Measurements from ENCODE around the gene KRTAP5-1. TPM values are rescaled to one million over a fixed set of nuclear protein-coding genes. Genes with fewer than 3 reads are reported as not detected.

Gene KRTAP5-1
- polyA plus RNA-seq, 1 donor (not counting 4 experiments of a cell fraction or from before 2014, with no cell fraction given), result not detected

GRCh38 chr11:1632053-1632714 lies 47.1 kb upstream of the KRTAP5-1 start:
- Histone ChIP-seq H3K4me2 (ENCODE audit: control insufficient read depth, extremely low read depth, insufficient read depth, low read depth, low read length) (no peak overlapping the region), H3K9ac (ENCODE audit: control insufficient read depth, extremely low read depth, insufficient read depth, low read length) (no peak overlapping the region), H4K20me1 (ENCODE audit: control insufficient read depth, extremely low read depth, insufficient read depth, low read length) (no peaks in the 10 kb centered on the region), H3K4me3 (ENCODE audit: control insufficient read depth in 2 of 3, extremely low read depth in 1 of 3, insufficient read depth in 2 of 3, low read depth in 1 of 3, low read length in 3 of 3) (no peak overlapping the region), H3K9me3 (ENCODE audit: control insufficient read depth, low read depth, low read length) (no peaks in the 10 kb centered on the region), H3K4me1 (ENCODE audit: control insufficient read depth, extremely low read depth, insufficient read depth, low read length) (no peaks in the 10 kb centered on the region), H3K27ac (ENCODE audit: control insufficient read depth, insufficient read depth, low read length) (no peak overlapping the region), H2AFZ (ENCODE audit: control insufficient read depth, low read length) (no peak overlapping the region), H3K27me3 (ENCODE audit: control insufficient read depth, extremely low read depth, insufficient read depth, low read length) (peaks cover 15% of the 10 kb centered on the region), H3K9me1 (ENCODE audit: control insufficient read depth, extremely low read depth, insufficient read depth, low read length) (no peaks in the 10 kb centered on the region), H3K79me2 (ENCODE audit: control insufficient read depth, insufficient read depth, low read length) (no peaks in the 10 kb centered on the region), H3K36me3 (ENCODE audit: control insufficient read depth in 2 of 2, extremely low read depth in 1 of 2, insufficient read depth in 2 of 2, low read length in 2 of 2) (no peaks in the 10 kb centered on the region)
- dilution Hi-C loops (cut with MboI; ENCODE audit: extremely low pct_ligation_motif_present, low sequenced_read_pairs), result loop anchor here (10.0 kb wide), 1 partner anchor 97 kb away; no protein-coding TSS in a partner anchor
- no peak for TF ChIP-seq EZH2 (IDR thresholded peaks at IDR 0.05; ENCODE audit: low read length)
- TF ChIP-seq CTCF (optimal IDR thresholded peaks at IDR 0.05 in 1 of 3, IDR thresholded peaks at IDR 0.05 in 1 of 3, conservative IDR thresholded peaks at IDR 0.05 in 1 of 3; ENCODE audit: extremely low read depth in 1 of 3, insufficient read depth in 2 of 3, low read length in 3 of 3), result no peak
- DNase-seq (ENCODE audit: low read depth, low spot score) (no peak), FAIRE-seq (no peak)

GRCh38 chr11:1631066-1631568 lies 46.0 kb upstream of the KRTAP5-1 start:
- dilution Hi-C loops (cut with MboI; ENCODE audit: extremely low pct_ligation_motif_present, low sequenced_read_pairs), result loop anchor here (10.0 kb wide), 1 partner anchor 96 kb away; no protein-coding TSS in a partner anchor
- no peaks in the 10 kb centered on the region for H3K9me3 ChIP-seq (ENCODE audit: control insufficient read depth, low read depth, low read length)
- no peak overlapping the region for H3K4me3 ChIP-seq (ENCODE audit: control insufficient read depth in 2 of 3, extremely low read depth in 1 of 3, insufficient read depth in 2 of 3, low read depth in 1 of 3, low read length in 3 of 3)
- no peaks in the 10 kb centered on the region for H3K79me2 ChIP-seq (ENCODE audit: control insufficient read depth, insufficient read depth, low read length)
- no peaks in the 10 kb centered on the region for H3K4me1 ChIP-seq (ENCODE audit: control insufficient read depth, extremely low read depth, insufficient read depth, low read length)
- peaks cover 18% of the 10 kb centered on the region for H3K27me3 ChIP-seq (ENCODE audit: control insufficient read depth, extremely low read depth, insufficient read depth, low read length)
- H3K9me1 ChIP-seq (ENCODE audit: control insufficient read depth, extremely low read depth, insufficient read depth, low read length), result no peaks in the 10 kb centered on the region
- no peak for FAIRE-seq
- H4K20me1 ChIP-seq (ENCODE audit: control insufficient read depth, extremely low read depth, insufficient read depth, low read length), result no peaks in the 10 kb centered on the region
- no peak overlapping the region for H3K4me2 ChIP-seq (ENCODE audit: control insufficient read depth, extremely low read depth, insufficient read depth, low read depth, low read length)
- TF ChIP-seq CTCF (optimal IDR thresholded peaks at IDR 0.05 in 1 of 3, IDR thresholded peaks at IDR 0.05 in 1 of 3, conservative IDR thresholded peaks at IDR 0.05 in 1 of 3; ENCODE audit: extremely low read depth in 1 of 3, insufficient read depth in 2 of 3, low read length in 3 of 3), result no peak
- no peak for TF ChIP-seq EZH2 (IDR thresholded peaks at IDR 0.05; ENCODE audit: low read length)
- H2AFZ ChIP-seq (ENCODE audit: control insufficient read depth, low read length), result no peak overlapping the region
- no peak overlapping the region for H3K27ac ChIP-seq (ENCODE audit: control insufficient read depth, insufficient read depth, low read length)
- DNase-seq (ENCODE audit: low read depth, low spot score), result no peak
- H3K36me3 ChIP-seq (ENCODE audit: control insufficient read depth in 2 of 2, extremely low read depth in 1 of 2, insufficient read depth in 2 of 2, low read length in 2 of 2), result no peaks in the 10 kb centered on the region
- no peak overlapping the region for H3K9ac ChIP-seq (ENCODE audit: control insufficient read depth, extremely low read depth, insufficient read depth, low read length)
